HepG2 (cell line): ENCODE results near the gene RAB5A. TPM values are rescaled to one million over a fixed set of nuclear protein-coding genes. Genes with fewer than 3 reads are reported as not detected.
A peak's percentile ranks its signal among the peaks of the same experiment; 100 is the strongest.

Experiments
- BORCS8-MEF2B ChIP-seq: sonication (generic); formaldehyde crosslinking; IDR thresholded peaks from 2 replicates; pipeline ENCODE4 v1.8.0; 2022; ENCODE audit warnings: mild to moderate bottlenecking, missing genetic modification reagents
- BRCA1 ChIP-seq: sonication (generic); formaldehyde crosslinking; IDR thresholded peaks from 2 replicates; pipeline ENCODE4 v1.4.0; 2020; ENCODE audit warnings: missing genetic modification reagents
- ETV5 ChIP-seq: IDR thresholded peaks from 2 replicates; pipeline ENCODE4 v1.6.1; 2018; ENCODE audit warnings: missing biosample characterization, missing genetic modification reagents, inconsistent platforms, borderline replicate concordance
- FIP1L1 ChIP-seq: fragments of 200-400 bp; formaldehyde crosslinking; IDR thresholded peaks from 2 replicates; pipeline ENCODE4 v1.6.1; 2018; ENCODE audit warnings: low read depth, mild to moderate bottlenecking, low read length, moderate library complexity, borderline replicate concordance; ENCODE audit not compliant: insufficient read depth
- GPN1 ChIP-seq: sonication (generic); formaldehyde crosslinking; IDR thresholded peaks from 2 replicates; pipeline ENCODE4 v1.5.1; 2020; ENCODE audit warnings: missing genetic modification reagents, borderline replicate concordance
- GTF2F1 ChIP-seq: fragments of 150-350 bp; IDR thresholded peaks from 2 replicates; pipeline ENCODE4 v1.6.1; 2014; ENCODE audit warnings: low read length
- IRF2 ChIP-seq: IDR thresholded peaks from 2 replicates; pipeline ENCODE4 v1.6.1; 2018; ENCODE audit warnings: missing genetic modification reagents, missing compliant biosample characterization
- KDM6A ChIP-seq: IDR thresholded peaks from 2 replicates; pipeline ENCODE4 v1.6.1; 2016; ENCODE audit warnings: low read depth
- NFATC3 ChIP-seq: sonication (generic); formaldehyde crosslinking; IDR thresholded peaks from 2 replicates; pipeline ENCODE4 v1.5.1; 2020; ENCODE audit warnings: mild to moderate bottlenecking, missing genetic modification reagents
- NFIB ChIP-seq: sonication (generic); formaldehyde crosslinking; IDR thresholded peaks from 2 replicates; pipeline ENCODE4 v1.9.0; 2021; ENCODE audit warnings: missing genetic modification reagents, mild to moderate bottlenecking, borderline replicate concordance
- NFRKB ChIP-seq: fragments of 450-650 bp; IDR thresholded peaks from 2 replicates; pipeline ENCODE4 v1.6.1; 2017
- TCF7 ChIP-seq: sonication (generic); IDR thresholded peaks from 2 replicates; pipeline ENCODE4 v1.6.1; 2016; ENCODE audit warnings: antibody characterized with exemption, low read depth
- ZMYM4 ChIP-seq: sonication (generic); formaldehyde crosslinking; IDR thresholded peaks from 2 replicates; pipeline ENCODE4 v1.8.1; 2023; ENCODE audit warnings: mild to moderate bottlenecking, missing genetic modification reagents
- ZNF12 ChIP-seq: sonication (generic); formaldehyde crosslinking; IDR thresholded peaks from 2 replicates; pipeline ENCODE4 v1.5.0; 2020; ENCODE audit warnings: missing genetic modification reagents
- ZNF33B ChIP-seq: sonication (generic); formaldehyde crosslinking; IDR thresholded peaks from 2 replicates; pipeline ENCODE4 v1.5.1; 2020; ENCODE audit warnings: mild to moderate bottlenecking, missing genetic modification reagents
- ZNF557 ChIP-seq: sonication (generic); formaldehyde crosslinking; IDR thresholded peaks from 2 replicates; pipeline ENCODE4 v1.4.0; 2020; ENCODE audit warnings: missing genetic modification reagents
- ZSCAN21 ChIP-seq: sonication (generic); formaldehyde crosslinking; IDR thresholded peaks from 2 replicates; pipeline ENCODE4 v1.8.0; 2022; ENCODE audit warnings: mild to moderate bottlenecking, missing genetic modification reagents, moderate library complexity, borderline replicate concordance
- polyA plus RNA-seq, 8 experiments: library from polyadenylated mRNA; depleted of rRNA in 3 of 8; stranded (reverse) in 7 of 8; unstranded in 1 of 8; fragments of >200 nt; fragmentation: Illumina TruSeq in 4 of 8; extraction: Trizol in 4 of 8; gene quantifications; 2 replicates each; pipeline versions ENCODE4 v1.2.1 to v1.2.3, GENCODE V29; 2011 to 2016; ENCODE audit warnings: low read depth in 4 of 8, missing spikeins in 1 of 8, mixed read lengths in 1 of 8; ENCODE audit not compliant: insufficient read depth in 1 of 8
- total RNA-seq, 5 experiments: library from RNA; depleted of rRNA; stranded (reverse); fragments of >200 nt; fragmentation: Illumina TruSeq; extraction: Trizol; gene quantifications; 2 replicates each; pipeline ENCODE4 v1.2.3, GENCODE V29; 2016; ENCODE audit warnings: low read depth in 1 of 5
- TF ChIP-seq, protein P1 (sequence below): IDR thresholded peaks from 2 replicates; pipeline ENCODE4 v1.6.1; 2012; ENCODE audit warnings: inconsistent platforms
- TF ChIP-seq, protein P2 (sequence below): sonication (generic); formaldehyde crosslinking; IDR thresholded peaks from 2 replicates; pipeline ENCODE4 v1.5.0; 2020; ENCODE audit warnings: missing genetic modification reagents, mild to moderate bottlenecking, borderline replicate concordance
- TF ChIP-seq, protein P3 (sequence below): sonication (generic); formaldehyde crosslinking; IDR thresholded peaks from 2 replicates; pipeline ENCODE4 v1.4.0; 2020; ENCODE audit warnings: missing genetic modification reagents, borderline replicate concordance
- TF ChIP-seq, protein P4 (sequence below): sonication (generic); formaldehyde crosslinking; IDR thresholded peaks from 2 replicates; pipeline ENCODE4 v1.5.1; 2020; ENCODE audit warnings: missing genetic modification reagents, mild to moderate bottlenecking, borderline replicate concordance

Gene RAB5A
- total and polyA plus RNA-seq, 2 of the 13 experiments (the other 11 are each of a cell fraction or from before 2014, with no cell fraction given), result 16.0 to 27.1 TPM

DNA sequence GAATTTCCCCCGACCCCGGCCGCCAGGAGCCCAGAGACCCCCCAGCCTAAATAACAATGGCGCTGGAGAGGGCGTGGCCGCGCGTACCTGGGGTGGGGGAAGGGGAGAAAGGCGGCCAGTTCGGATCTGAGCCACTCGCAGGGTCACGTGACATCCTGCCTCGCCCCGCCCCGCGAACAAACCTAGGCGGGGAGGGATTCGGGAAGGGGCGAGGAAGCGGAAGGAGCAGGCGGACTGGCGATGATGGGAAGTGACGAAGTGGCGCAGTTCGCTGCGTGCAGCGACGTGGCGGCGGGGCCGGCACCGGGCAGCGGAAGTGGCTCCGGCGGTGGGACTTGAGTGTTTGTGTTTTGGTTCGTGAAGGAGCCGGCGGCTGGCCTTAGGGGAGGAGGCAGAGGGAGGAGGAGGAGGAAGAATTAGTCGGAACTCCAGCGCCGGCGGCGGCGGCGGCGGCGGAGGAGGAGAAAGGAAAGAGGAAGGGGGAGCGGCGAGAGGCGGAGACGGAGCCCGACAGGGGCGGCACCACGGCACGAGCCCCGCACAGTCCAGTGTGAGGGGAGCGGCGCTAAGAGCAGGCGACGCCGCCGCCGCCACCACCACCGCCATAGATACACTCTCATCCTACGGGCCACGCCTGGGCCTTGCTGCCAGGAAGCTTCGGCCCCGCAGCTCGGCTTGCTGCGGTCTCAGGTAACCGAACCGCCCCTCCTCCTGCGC lies at the start of gene RAB5A (continued):
- TF ChIP-seq ETV5 (CRISPR knock-in tag) (peak; percentile 87), ZNF12 (CRISPR knock-in tag) (no peak), NFRKB (peak; percentile 58; the same call in 1 of the 2 replicates), KDM6A (CRISPR knock-in tag) (no peak), GTF2F1 (peak; percentile 80; the same call in 1 of the 2 replicates), BORCS8-MEF2B (CRISPR knock-in tag) (no peak), GPN1 (CRISPR knock-in tag) (no peak), ZNF33B (CRISPR knock-in tag) (no peak; the same call in none of the 2 replicates), ZSCAN21 (CRISPR knock-in tag) (0 out of 2 replicates have a peak, but pooled peaks have one; percentile 15), ZNF557 (CRISPR knock-in tag) (0 out of 2 replicates have a peak, but pooled peaks have one; percentile 82), ZMYM4 (CRISPR knock-in tag) (peak; percentile 93), NFATC3 (CRISPR knock-in tag) (no peak), IRF2 (CRISPR knock-in tag) (peak; percentile 64), TCF7 (no peak), NFIB (no peak), BRCA1 (CRISPR knock-in tag) (no peak), FIP1L1 (no peak; the same call in 1 of the 2 replicates)
- TF ChIP-seq, protein P1, sequence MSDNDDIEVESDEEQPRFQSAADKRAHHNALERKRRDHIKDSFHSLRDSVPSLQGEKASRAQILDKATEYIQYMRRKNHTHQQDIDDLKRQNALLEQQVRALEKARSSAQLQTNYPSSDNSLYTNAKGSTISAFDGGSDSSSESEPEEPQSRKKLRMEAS, result peak; percentile 79
- TF ChIP-seq, protein P2, sequence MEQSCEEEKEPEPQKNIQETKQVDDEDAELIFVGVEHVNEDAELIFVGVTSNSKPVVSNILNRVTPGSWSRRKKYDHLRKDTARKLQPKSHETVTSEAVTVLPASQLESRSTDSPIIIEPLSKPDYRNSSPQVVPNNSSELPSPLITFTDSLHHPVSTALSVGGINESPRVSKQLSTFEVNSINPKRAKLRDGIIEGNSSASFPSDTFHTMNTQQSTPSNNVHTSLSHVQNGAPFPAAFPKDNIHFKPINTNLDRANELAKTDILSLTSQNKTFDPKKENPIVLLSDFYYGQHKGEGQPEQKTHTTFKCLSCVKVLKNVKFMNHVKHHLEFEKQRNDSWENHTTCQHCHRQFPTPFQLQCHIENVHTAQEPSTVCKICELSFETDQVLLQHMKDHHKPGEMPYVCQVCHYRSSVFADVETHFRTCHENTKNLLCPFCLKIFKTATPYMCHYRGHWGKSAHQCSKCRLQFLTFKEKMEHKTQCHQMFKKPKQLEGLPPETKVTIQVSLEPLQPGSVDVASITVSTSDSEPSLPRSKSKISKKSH (CRISPR knock-in tag), result 0 out of 2 replicates have a peak, but pooled peaks have one; percentile 10
- TF ChIP-seq, protein P3, sequence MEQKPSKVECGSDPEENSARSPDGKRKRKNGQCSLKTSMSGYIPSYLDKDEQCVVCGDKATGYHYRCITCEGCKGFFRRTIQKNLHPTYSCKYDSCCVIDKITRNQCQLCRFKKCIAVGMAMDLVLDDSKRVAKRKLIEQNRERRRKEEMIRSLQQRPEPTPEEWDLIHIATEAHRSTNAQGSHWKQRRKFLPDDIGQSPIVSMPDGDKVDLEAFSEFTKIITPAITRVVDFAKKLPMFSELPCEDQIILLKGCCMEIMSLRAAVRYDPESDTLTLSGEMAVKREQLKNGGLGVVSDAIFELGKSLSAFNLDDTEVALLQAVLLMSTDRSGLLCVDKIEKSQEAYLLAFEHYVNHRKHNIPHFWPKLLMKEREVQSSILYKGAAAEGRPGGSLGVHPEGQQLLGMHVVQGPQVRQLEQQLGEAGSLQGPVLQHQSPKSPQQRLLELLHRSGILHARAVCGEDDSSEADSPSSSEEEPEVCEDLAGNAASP (CRISPR knock-in tag), result no peak; the same call in 1 of the 2 replicates
- TF ChIP-seq, protein P4, sequence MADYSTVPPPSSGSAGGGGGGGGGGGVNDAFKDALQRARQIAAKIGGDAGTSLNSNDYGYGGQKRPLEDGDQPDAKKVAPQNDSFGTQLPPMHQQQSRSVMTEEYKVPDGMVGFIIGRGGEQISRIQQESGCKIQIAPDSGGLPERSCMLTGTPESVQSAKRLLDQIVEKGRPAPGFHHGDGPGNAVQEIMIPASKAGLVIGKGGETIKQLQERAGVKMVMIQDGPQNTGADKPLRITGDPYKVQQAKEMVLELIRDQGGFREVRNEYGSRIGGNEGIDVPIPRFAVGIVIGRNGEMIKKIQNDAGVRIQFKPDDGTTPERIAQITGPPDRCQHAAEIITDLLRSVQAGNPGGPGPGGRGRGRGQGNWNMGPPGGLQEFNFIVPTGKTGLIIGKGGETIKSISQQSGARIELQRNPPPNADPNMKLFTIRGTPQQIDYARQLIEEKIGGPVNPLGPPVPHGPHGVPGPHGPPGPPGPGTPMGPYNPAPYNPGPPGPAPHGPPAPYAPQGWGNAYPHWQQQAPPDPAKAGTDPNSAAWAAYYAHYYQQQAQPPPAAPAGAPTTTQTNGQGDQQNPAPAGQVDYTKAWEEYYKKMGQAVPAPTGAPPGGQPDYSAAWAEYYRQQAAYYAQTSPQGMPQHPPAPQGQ, result no peak
